Suprapubic skin (tissue), 4 donors: ENCODE data around the gene CHTF8. TPM values are rescaled to one million over a fixed set of nuclear protein-coding genes. Genes with fewer than 3 reads are reported as not detected.

ENCODE experiments used
- DNase-seq, 2 donors: peaks; one replicate each; pipeline ENCODE4 v3.0.0-alpha.2; 2019; ENCODE audit warnings: low spot score in 2 of 2
- H3K27ac ChIP-seq: fragments of 200-600 bp; sonication (generic); one replicate; pipeline ENCODE4 v1.5.1; 2019
- H3K27me3 ChIP-seq: fragments of 200-600 bp; sonication (generic); one replicate; pipeline ENCODE4 v1.5.1; 2019
- H3K36me3 ChIP-seq: fragments of 200-600 bp; sonication (generic); one replicate; pipeline ENCODE4 v1.5.1; 2019
- H3K4me1 ChIP-seq: fragments of 200-600 bp; sonication (generic); one replicate; pipeline ENCODE4 v1.5.1; 2019
- H3K4me3 ChIP-seq: fragments of 200-600 bp; sonication (generic); one replicate; pipeline ENCODE4 v1.5.1; 2019; ENCODE audit warnings: mild to moderate bottlenecking
- H3K9me3 ChIP-seq: fragments of 200-600 bp; sonication (generic); one replicate; pipeline ENCODE4 v1.5.1; 2019
- CTCF ChIP-seq, 2 donors: fragments of 200-600 bp in 1 of 2; fragments of 450-650 bp in 1 of 2; sonication (generic) in 1 of 2; IDR thresholded peaks; one replicate each; pipeline ENCODE4 v1.5.1; 2016 to 2019; ENCODE audit warnings: antibody characterized with exemption in 2 of 2, mild to moderate bottlenecking in 1 of 2, moderate library complexity in 1 of 2
- EP300 ChIP-seq: sonication (generic); formaldehyde crosslinking; IDR thresholded peaks from one replicate; pipeline ENCODE4 v1.6.1; 2017; ENCODE audit warnings: antibody characterized with exemption
- POLR2A ChIP-seq, 2 donors: fragments of 450-650 bp; IDR thresholded peaks; one replicate each; pipeline ENCODE4 v1.6.1; 2017; ENCODE audit warnings: antibody characterized with exemption in 2 of 2, mild to moderate bottlenecking in 2 of 2, moderate library complexity in 2 of 2
- POLR2AphosphoS5 ChIP-seq, 3 donors: sonication (generic); formaldehyde crosslinking; IDR thresholded peaks; one replicate each; pipeline ENCODE4 v1.6.1; 2017; ENCODE audit warnings: antibody characterized with exemption in 3 of 3
- WGBS: methylation state at CpG from one replicate; pipeline ENCODE4 v1.1.5; 2018; 5-methylcytosine and 5-hydroxymethylcytosine counted together
- total RNA-seq, 4 donors: library from RNA; depleted of rRNA; stranded (reverse); fragments of >200 nt; gene quantifications; one replicate each; pipeline ENCODE4 v1.1.0, GENCODE V29; 2016

Gene CHTF8
- total RNA-seq, 4 donors from 2014 or later, result 76.9 to 128 (median 90.0) TPM

- Histone ChIP-seq H3K27me3 (no peaks in the 10 kb centered on the region), H3K4me1 (peaks cover 12% of the 10 kb centered on the region), H3K36me3 (peaks cover 64% of the 10 kb centered on the region), H3K9me3 (no peaks in the 10 kb centered on the region), H3K4me3 (no peak overlapping the region), H3K27ac (no peak overlapping the region)
- no peak for TF ChIP-seq CTCF (IDR thresholded peaks at IDR 0.05)
- TF ChIP-seq EP300, result no peak
- no peak for TF ChIP-seq POLR2A (IDR thresholded peaks at IDR 0.05)
- TF ChIP-seq POLR2AphosphoS5 (IDR thresholded peaks at IDR 0.05), result no peak
- 86% methylated on average over 1 of the region's 2 CpGs for WGBS
- DNase-seq, result no peak
These were observed 13.4 kb downstream of the CHTF8 start for GRCh38 chr16:69118994-69119393.

GRCh38 chr16:69118468-69118867 is 13.9 kb downstream of the CHTF8 start:
- Histone ChIP-seq H3K9me3 (no peaks in the 10 kb centered on the region), H3K27ac (no peak overlapping the region), H3K27me3 (no peaks in the 10 kb centered on the region), H3K4me1 (peaks cover 10% of the 10 kb centered on the region), H3K4me3 (no peak overlapping the region), H3K36me3 (peaks cover 69% of the 10 kb centered on the region)
- TF ChIP-seq POLR2A (IDR thresholded peaks at IDR 0.05), result no peak
- TF ChIP-seq EP300, result no peak
- no peak for TF ChIP-seq POLR2AphosphoS5 (IDR thresholded peaks at IDR 0.05)
- no peak for TF ChIP-seq CTCF (IDR thresholded peaks at IDR 0.05)
- no peak for DNase-seq
- 92% methylated on average over 2 of the region's 2 CpGs for WGBS

- Histone ChIP-seq H3K27ac (no peak overlapping the region), H3K4me1 (peaks cover 19% of the 10 kb centered on the region), H3K9me3 (no peaks in the 10 kb centered on the region), H3K4me3 (no peak overlapping the region), H3K36me3 (peaks cover 75% of the 10 kb centered on the region), H3K27me3 (no peaks in the 10 kb centered on the region)
- no peak for TF ChIP-seq POLR2A (IDR thresholded peaks at IDR 0.05)
- 55% methylated on average over 5 of the region's 6 CpGs for WGBS
- DNase-seq, result no peak
These were observed 15.5 kb downstream of the CHTF8 start for GRCh38 chr16:69116906-69117305.

GRCh38 chr16:69116256-69116875 is 16.0 kb downstream of the CHTF8 start:
- Histone ChIP-seq H3K4me3 (no peak overlapping the region), H3K9me3 (no peaks in the 10 kb centered on the region), H3K4me1 (peaks cover 22% of the 10 kb centered on the region), H3K36me3 (peaks cover 75% of the 10 kb centered on the region), H3K27me3 (no peaks in the 10 kb centered on the region), H3K27ac (no peak overlapping the region)
- 62% methylated on average over 6 of the region's 7 CpGs for WGBS
- no peak for DNase-seq
- TF ChIP-seq CTCF (IDR thresholded peaks at IDR 0.05) (no peak), POLR2AphosphoS5 (IDR thresholded peaks at IDR 0.05) (no peak), EP300 (no peak), POLR2A (IDR thresholded peaks at IDR 0.05) (no peak)

- Histone ChIP-seq H3K9me3 (no peaks in the 10 kb centered on the region), H3K27ac (no peak overlapping the region), H3K4me3 (no peak overlapping the region), H3K4me1 (peaks cover 22% of the 10 kb centered on the region), H3K36me3 (peaks cover 72% of the 10 kb centered on the region), H3K27me3 (no peaks in the 10 kb centered on the region)
- DNase-seq, result no peak
- WGBS, result 53% methylated on average over 1 of the region's 1 CpG
- TF ChIP-seq POLR2A (IDR thresholded peaks at IDR 0.05), result no peak
- no peak for TF ChIP-seq CTCF (IDR thresholded peaks at IDR 0.05)
- no peak for TF ChIP-seq EP300
These were observed 16.6 kb downstream of the CHTF8 start for GRCh38 chr16:69115837-69116236.

- Histone ChIP-seq H3K9me3 (no peaks in the 10 kb centered on the region), H3K4me1 (peaks cover 22% of the 10 kb centered on the region), H3K4me3 (no peak overlapping the region), H3K27me3 (no peaks in the 10 kb centered on the region), H3K27ac (no peak overlapping the region), H3K36me3 (peaks cover 72% of the 10 kb centered on the region)
- DNase-seq, result no peak
- 83% methylated on average over 5 of the region's 5 CpGs for WGBS
- no peak for TF ChIP-seq EP300
- no peak for TF ChIP-seq CTCF (IDR thresholded peaks at IDR 0.05)
- no peak for TF ChIP-seq POLR2AphosphoS5 (IDR thresholded peaks at IDR 0.05)
These were observed 17.0 kb downstream of the CHTF8 start for GRCh38 chr16:69115361-69115760.
